ENCODE measurements around the gene BRSK1.

DNA sequence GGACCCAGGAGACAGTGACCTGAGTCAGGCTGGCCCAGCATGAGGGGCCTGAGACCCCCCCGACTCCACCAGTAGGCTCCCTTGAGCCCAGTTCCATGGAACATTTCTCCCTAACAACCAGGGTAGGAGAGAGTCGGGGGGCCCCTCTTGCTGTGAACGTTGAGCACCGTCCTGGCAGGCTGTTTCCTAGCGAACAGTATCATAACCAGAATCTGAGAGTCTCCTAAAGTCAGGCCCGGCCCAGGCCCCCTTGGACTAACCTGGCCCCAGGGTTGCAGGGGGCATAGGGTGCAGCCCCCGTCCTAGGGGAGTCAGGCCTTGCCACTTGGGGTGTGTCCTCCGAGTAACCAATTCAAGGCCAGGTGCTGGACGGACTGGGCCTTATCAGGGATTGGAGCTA is 27.6 kb downstream of the BRSK1 start:
- TF ChIP-seq, protein P1, sequence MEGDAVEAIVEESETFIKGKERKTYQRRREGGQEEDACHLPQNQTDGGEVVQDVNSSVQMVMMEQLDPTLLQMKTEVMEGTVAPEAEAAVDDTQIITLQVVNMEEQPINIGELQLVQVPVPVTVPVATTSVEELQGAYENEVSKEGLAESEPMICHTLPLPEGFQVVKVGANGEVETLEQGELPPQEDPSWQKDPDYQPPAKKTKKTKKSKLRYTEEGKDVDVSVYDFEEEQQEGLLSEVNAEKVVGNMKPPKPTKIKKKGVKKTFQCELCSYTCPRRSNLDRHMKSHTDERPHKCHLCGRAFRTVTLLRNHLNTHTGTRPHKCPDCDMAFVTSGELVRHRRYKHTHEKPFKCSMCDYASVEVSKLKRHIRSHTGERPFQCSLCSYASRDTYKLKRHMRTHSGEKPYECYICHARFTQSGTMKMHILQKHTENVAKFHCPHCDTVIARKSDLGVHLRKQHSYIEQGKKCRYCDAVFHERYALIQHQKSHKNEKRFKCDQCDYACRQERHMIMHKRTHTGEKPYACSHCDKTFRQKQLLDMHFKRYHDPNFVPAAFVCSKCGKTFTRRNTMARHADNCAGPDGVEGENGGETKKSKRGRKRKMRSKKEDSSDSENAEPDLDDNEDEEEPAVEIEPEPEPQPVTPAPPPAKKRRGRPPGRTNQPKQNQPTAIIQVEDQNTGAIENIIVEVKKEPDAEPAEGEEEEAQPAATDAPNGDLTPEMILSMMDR (IDR thresholded peaks at IDR 0.05; ENCODE audit: borderline replicate concordance, extremely low read depth, low read length, poor library complexity, severe bottlenecking), result no peak
- no peak for TF ChIP-seq EZH2 (IDR thresholded peaks at IDR 0.05; ENCODE audit: borderline replicate concordance, low read depth, low read length, severe bottlenecking)
